Tibial nerve (tissue), 4 donors: Measurements from ENCODE around the gene HAL. TPM values are rescaled to one million over a fixed set of nuclear protein-coding genes. Genes with fewer than 3 reads are reported as not detected.

Experiments used
- DNase-seq, 2 donors: peaks; one replicate each; pipeline ENCODE4 v3.0.0-alpha.2; 2019; ENCODE audit warnings: low spot score in 2 of 2
- H3K27ac ChIP-seq, 4 donors: fragments of 200-600 bp; sonication (generic) in 3 of 4; one replicate each; pipeline ENCODE4 v1.5.1; 2017 to 2019; ENCODE audit warnings: mild to moderate bottlenecking in 1 of 4
- H3K27me3 ChIP-seq, 2 donors: fragments of 200-600 bp; sonication (generic) in 1 of 2; one replicate each; pipeline versions ENCODE4 v1.5.1 to v1.6.0; 2017 to 2019
- H3K36me3 ChIP-seq, 3 donors: fragments of 200-600 bp; sonication (generic); one replicate each; pipeline ENCODE4 v1.5.1; 2018 to 2019
- H3K4me1 ChIP-seq, 4 donors: fragments of 200-600 bp; sonication (generic) in 3 of 4; one replicate each; pipeline ENCODE4 v1.5.1; 2017 to 2019
- H3K4me3 ChIP-seq, 4 donors: fragments of 200-600 bp; sonication (generic) in 3 of 4; one replicate each; pipeline ENCODE4 v1.5.1; 2017 to 2019; ENCODE audit warnings: mild to moderate bottlenecking in 1 of 4, moderate library complexity in 1 of 4
- H3K9me3 ChIP-seq, 4 donors: fragments of 200-600 bp; sonication (generic) in 3 of 4; one replicate each; pipeline ENCODE4 v1.5.1; 2017 to 2019
- EP300 ChIP-seq, 2 donors: sonication (generic); formaldehyde crosslinking; IDR thresholded peaks; one replicate each; pipeline ENCODE4 v1.6.1; 2017; ENCODE audit warnings: antibody characterized with exemption in 2 of 2, mild to moderate bottlenecking in 1 of 2
- POLR2A ChIP-seq, 2 donors: fragments of 450-650 bp; IDR thresholded peaks; one replicate each; pipeline ENCODE4 v1.6.1; 2017; ENCODE audit warnings: antibody characterized with exemption in 2 of 2, mild to moderate bottlenecking in 2 of 2, moderate library complexity in 2 of 2
- WGBS, 2 donors: methylation state at CpG; one replicate each; pipeline ENCODE4 v1.1.5; 2018; 5-methylcytosine and 5-hydroxymethylcytosine counted together
- total RNA-seq, 4 donors: library from RNA; depleted of rRNA; stranded (reverse); fragments of >200 nt; gene quantifications; one replicate each; pipeline ENCODE4 v1.1.0, GENCODE V29; 2016
- TF ChIP-seq, protein P1 (sequence below), 5 experiments: fragments of 200-600 bp in 3 of 5; fragments of 450-650 bp in 2 of 5; sonication (generic) in 3 of 5; IDR thresholded peaks; one replicate each; pipeline ENCODE4 v1.5.1; 2016 to 2019; ENCODE audit warnings: antibody characterized with exemption in 5 of 5, mild to moderate bottlenecking in 3 of 5, moderate library complexity in 2 of 5

HAL gene
- total RNA-seq, 4 donors from 2014 or later, result 0.20 to 1.5 (median 0.32) TPM

DNA sequence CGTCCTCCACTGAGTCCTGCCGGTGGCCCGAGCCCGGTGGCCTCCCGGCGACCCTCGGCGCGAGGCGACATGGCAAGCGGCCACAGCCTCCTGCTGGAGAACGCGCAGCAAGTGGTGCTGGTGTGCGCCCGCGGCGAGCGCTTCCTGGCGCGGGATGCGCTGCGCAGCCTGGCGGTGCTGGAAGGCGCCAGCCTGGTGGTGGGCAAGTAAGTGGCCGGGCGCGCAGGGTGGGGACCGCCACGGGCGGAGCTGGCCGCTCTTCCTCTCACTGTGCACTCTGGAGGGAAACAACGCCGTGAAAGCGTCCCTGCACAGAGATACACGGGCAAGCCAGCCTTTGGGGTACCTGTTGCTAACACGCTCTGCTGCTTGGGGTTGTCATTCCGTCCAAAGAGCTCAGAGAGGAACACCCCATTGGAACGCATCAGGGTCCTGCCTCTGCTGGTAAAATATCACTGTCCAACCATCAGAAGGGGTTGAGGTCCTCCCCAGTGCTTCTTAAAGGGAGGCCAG, 52.8 kb downstream of the HAL start, which contains the start of gene AMDHD1:
AMDHD1 (plus strand) TSS at position 2 of the 513 bp plus-strand sequence; CDS start at position 70, 68 bp downstream.
- H3K36me3 ChIP-seq, result no peaks in the 10 kb centered on the region
- no peaks in the 10 kb centered on the region for H3K9me3 ChIP-seq
- H3K27ac ChIP-seq, result peak within 1 kb of the TSS; percentile 67 to 86 (median 80)
- TF ChIP-seq, protein P1, sequence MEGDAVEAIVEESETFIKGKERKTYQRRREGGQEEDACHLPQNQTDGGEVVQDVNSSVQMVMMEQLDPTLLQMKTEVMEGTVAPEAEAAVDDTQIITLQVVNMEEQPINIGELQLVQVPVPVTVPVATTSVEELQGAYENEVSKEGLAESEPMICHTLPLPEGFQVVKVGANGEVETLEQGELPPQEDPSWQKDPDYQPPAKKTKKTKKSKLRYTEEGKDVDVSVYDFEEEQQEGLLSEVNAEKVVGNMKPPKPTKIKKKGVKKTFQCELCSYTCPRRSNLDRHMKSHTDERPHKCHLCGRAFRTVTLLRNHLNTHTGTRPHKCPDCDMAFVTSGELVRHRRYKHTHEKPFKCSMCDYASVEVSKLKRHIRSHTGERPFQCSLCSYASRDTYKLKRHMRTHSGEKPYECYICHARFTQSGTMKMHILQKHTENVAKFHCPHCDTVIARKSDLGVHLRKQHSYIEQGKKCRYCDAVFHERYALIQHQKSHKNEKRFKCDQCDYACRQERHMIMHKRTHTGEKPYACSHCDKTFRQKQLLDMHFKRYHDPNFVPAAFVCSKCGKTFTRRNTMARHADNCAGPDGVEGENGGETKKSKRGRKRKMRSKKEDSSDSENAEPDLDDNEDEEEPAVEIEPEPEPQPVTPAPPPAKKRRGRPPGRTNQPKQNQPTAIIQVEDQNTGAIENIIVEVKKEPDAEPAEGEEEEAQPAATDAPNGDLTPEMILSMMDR (IDR thresholded peaks at IDR 0.05), result peak in 2 of 5 experiments; percentile 6 to 25
- TF ChIP-seq POLR2A (IDR thresholded peaks at IDR 0.05), result no peak
- H3K4me3 ChIP-seq, result peak within 1 kb of the TSS; percentile 64 to 96 (median 84)
- peaks cover 0 to 17% (median 5%) of the 10 kb centered on the region in 4 donors for H3K4me1 ChIP-seq
- WGBS, 2 donors, result 1% methylated on average over 27 to 32 of the region's 38 CpGs
- DNase-seq, result peak in 1 of 2 donors; percentile 7
- no peaks in the 10 kb centered on the region for H3K27me3 ChIP-seq

DNA sequence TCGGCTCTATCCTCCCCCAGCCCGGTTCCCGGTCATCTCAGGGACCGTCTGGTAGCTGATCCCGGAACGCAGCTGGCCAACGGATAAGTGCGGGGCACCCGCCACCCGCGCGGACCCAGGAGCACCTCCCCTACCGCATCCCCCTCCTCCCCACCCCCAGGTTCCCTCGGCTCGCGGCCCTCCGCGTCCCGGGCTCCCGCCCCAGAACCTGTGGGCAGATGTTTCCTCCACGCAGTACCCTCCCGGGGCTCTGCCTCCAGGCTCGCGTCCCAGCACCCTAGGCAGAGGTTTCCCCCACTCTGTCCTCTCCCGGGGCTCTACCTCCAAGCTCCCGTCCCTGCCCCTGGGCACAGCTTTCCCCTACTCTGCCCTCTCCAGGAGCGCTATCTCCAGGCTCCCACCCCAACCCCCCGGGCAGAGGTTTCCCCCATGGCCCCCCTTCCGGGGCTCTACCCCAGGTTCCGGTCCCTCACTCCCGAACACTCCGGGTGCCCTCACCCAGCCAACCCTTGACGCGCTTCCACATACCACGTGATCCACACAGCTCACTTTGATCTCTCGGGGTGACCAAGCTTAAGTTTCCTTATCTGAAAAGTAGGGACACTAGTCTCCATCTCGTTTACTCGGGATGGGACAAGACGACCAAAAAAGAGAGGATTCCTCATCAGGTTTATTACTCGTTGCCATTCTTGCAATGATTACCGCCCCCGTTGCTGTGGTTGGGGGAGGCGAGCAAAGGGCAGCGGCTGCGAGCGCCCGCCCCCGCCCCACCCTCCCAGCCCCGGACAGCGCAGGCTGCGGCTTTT, 53.4 kb downstream of the HAL start, which contains the start of gene CCDC38:
CCDC38 (minus strand) TSS at position 91 of the 806 bp plus-strand sequence. CDS start 6,105 bp downstream, outside the sequence.
- Histone ChIP-seq H3K27me3 (no peaks in the 10 kb centered on the region), H3K36me3 (no peaks in the 10 kb centered on the region), H3K4me3 (peak within 1 kb of the TSS; percentile 64 to 96 (median 84)), H3K27ac (peak within 1 kb of the TSS; percentile 67 to 86 (median 80)), H3K9me3 (no peaks in the 10 kb centered on the region), H3K4me1 (peaks cover 0 to 17% (median 5%) of the 10 kb centered on the region in 4 donors)
- 1% methylated on average over 41 to 43 of the region's 51 CpGs for WGBS, 2 donors
- TF ChIP-seq EP300 (IDR thresholded peaks at IDR 0.05), result peak in 1 of 2 donors; percentile 29
- TF ChIP-seq, protein P1 (IDR thresholded peaks at IDR 0.05), result no peak
- DNase-seq, result peak; percentile 33 to 64

DNA sequence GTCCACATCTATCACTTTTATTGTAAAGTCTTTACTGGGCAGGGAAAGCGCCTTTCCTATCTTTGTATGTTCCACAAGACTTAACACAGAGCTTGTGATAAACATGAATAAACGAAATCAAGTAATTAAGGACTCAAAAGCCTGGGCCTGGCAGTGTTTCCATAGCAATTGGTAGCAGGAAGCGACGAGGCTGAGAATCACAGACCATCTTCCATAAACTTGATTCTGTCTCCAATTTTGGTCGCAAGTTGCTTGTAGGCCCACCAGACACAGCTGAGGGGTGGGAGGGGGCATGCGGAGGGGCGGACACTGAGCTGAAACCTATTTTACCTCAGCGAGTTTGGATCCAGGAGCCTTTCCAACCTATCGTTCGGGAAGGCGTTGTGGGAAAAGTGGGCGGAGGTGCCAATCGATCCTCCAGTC, 54.0 kb downstream of the HAL start:
- no peak for DNase-seq
- peak overlapping the region; percentile 67 to 86 (median 80) for H3K27ac ChIP-seq
- TF ChIP-seq, protein P1 (IDR thresholded peaks at IDR 0.05), result no peak
- TF ChIP-seq EP300 (IDR thresholded peaks at IDR 0.05) (no peak), POLR2A (IDR thresholded peaks at IDR 0.05) (no peak)
- H3K36me3 ChIP-seq, result no peaks in the 10 kb centered on the region
- no peaks in the 10 kb centered on the region for H3K27me3 ChIP-seq
- H3K4me1 ChIP-seq, result peaks cover 0 to 17% (median 5%) of the 10 kb centered on the region in 4 donors
- H3K9me3 ChIP-seq, result no peaks in the 10 kb centered on the region
- WGBS, 2 donors, result 15 to 17% methylated on average over 13 of the region's 13 CpGs
- peak overlapping the region; percentile 64 to 96 (median 84) for H3K4me3 ChIP-seq

DNA sequence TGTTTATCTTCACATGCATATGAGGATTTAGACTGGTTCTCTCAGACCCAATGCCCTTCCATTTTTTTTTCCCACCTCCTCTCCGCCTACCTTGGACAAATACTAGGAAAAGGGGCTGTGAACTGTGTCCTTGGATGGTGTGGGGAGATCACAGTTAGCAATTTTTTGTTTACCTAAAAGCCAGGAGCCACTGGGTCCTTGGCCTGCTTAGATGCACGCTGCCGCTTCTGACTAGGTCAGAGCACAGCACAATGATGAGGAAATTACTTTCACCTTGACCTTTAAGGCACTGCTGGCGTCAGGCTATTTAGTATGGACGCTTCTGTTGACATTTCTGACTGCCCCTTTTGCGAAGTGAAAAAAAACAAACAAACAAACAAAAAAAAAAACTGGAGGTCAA, 55.6 kb downstream of the HAL start:
- peaks cover 0 to 17% (median 5%) of the 10 kb centered on the region in 4 donors for H3K4me1 ChIP-seq
- H3K4me3 ChIP-seq, result no peak overlapping the region
- no peaks in the 10 kb centered on the region for H3K36me3 ChIP-seq
- no peak for DNase-seq
- TF ChIP-seq, protein P1 (IDR thresholded peaks at IDR 0.05), result no peak
- TF ChIP-seq POLR2A (IDR thresholded peaks at IDR 0.05) (no peak), EP300 (IDR thresholded peaks at IDR 0.05) (no peak)
- H3K27ac ChIP-seq, result no peak overlapping the region
- no peaks in the 10 kb centered on the region for H3K27me3 ChIP-seq
- no peaks in the 10 kb centered on the region for H3K9me3 ChIP-seq
- WGBS, 2 donors, result 67 to 74% methylated on average over 6 of the region's 6 CpGs

Other genes with a start within 250 kb of the HAL start
- gene NTN4, start 205.6 kb downstream of the HAL start, total RNA-seq, result 10 to 100 TPM; 30.8 to 50.6 (median 32.2) TPM
- 10 to 100 TPM in 1 of 4 donors, 1 to 10 TPM in 3; 6.6 to 12.9 (median 8.6) TPM for gene SNRPF, start 137.4 kb downstream of the HAL start, total RNA-seq
- not detected for gene CCDC38, start 53.7 kb downstream of the HAL start, total RNA-seq
- 1 to 10 TPM in 2 of 4 donors, not detected in 2; 2.0 to 2.1 TPM for gene AMDHD1, start 53.0 kb downstream of the HAL start, total RNA-seq
- gene LTA4H, start 39.2 kb upstream of the HAL start, total RNA-seq, result 10 to 100 TPM; 41.4 to 50.2 (median 44.7) TPM
- 10 to 100 TPM in 3 of 4 donors, 1 to 10 TPM in 1; 9.4 to 28.6 (median 17.7) TPM for gene ELK3, start 198.0 kb upstream of the HAL start, total RNA-seq